Ectodermal cell (in vitro differentiated cells): ENCODE measurements around the gene SESN1.

Experiments
- H3K27ac ChIP-seq: 2 replicates; pipeline ENCODE4 v1.7.0; 2013; ENCODE audit warnings: mild to moderate bottlenecking, low read depth, low read length; ENCODE audit not compliant: insufficient read depth, poor library complexity, severe bottlenecking
- H3K27me3 ChIP-seq: 2 replicates; pipeline ENCODE4 v1.7.0; 2013; ENCODE audit warnings: mild to moderate bottlenecking, low read length; ENCODE audit not compliant: insufficient read depth, control insufficient read depth, poor library complexity, severe bottlenecking
- H3K36me3 ChIP-seq: one replicate; pipeline ENCODE4 v1.7.0; 2013; ENCODE audit warnings: low read length; ENCODE audit not compliant: control insufficient read depth, insufficient read depth
- H3K4me1 ChIP-seq: one replicate; pipeline ENCODE4 v1.7.0; 2013; ENCODE audit warnings: low read length; ENCODE audit not compliant: control insufficient read depth, insufficient read depth
- H3K4me3 ChIP-seq: 2 replicates; pipeline ENCODE4 v1.7.0; 2013; ENCODE audit warnings: low read depth, low read length, control low read depth; ENCODE audit not compliant: insufficient read depth
- H3K9me3 ChIP-seq: 2 replicates; pipeline ENCODE4 v1.7.0; 2013; ENCODE audit warnings: mild to moderate bottlenecking, low read length, moderate library complexity; ENCODE audit not compliant: control insufficient read depth
- WGBS, 2 experiments: methylation state at CpG; one replicate each; pipeline ENCODE4 v1.1.7; 2013; ENCODE audit warnings: missing lambda C conversion rate in 2 of 2; 5-methylcytosine and 5-hydroxymethylcytosine counted together

SESN1 gene

GRCh38 chr6:109051301-109052017 is 43.2 kb downstream of the SESN1 start:
- Histone ChIP-seq H3K27ac (no peak overlapping the region), H3K36me3 (no peaks in the 10 kb centered on the region), H3K4me1 (peaks cover 5% of the 10 kb centered on the region), H3K4me3 (no peak overlapping the region), H3K9me3 (no peaks in the 10 kb centered on the region), H3K27me3 (no peaks in the 10 kb centered on the region)
- WGBS, 2 experiments = 63 to 74% methylated on average over 1 of the region's 1 CpG

- WGBS, 2 experiments = 100% methylated on average over 1 of the region's 1 CpG
- Histone ChIP-seq H3K27ac (no peak overlapping the region), H3K36me3 (no peaks in the 10 kb centered on the region), H3K4me1 (peaks cover 5% of the 10 kb centered on the region), H3K4me3 (no peak overlapping the region), H3K27me3 (no peaks in the 10 kb centered on the region), H3K9me3 (no peaks in the 10 kb centered on the region)
Measured at GRCh38 chr6:109050447-109051102, 44.1 kb downstream of the SESN1 start.

- WGBS, 2 experiments = 92 to 95% methylated on average over 2 of the region's 2 CpGs
- no peaks in the 10 kb centered on the region for H3K27me3 ChIP-seq
Measured at GRCh38 chr6:109050012-109050411, 44.6 kb downstream of the SESN1 start.

GRCh38 chr6:109048670-109049415 is 45.8 kb downstream of the SESN1 start:
- WGBS, 2 experiments = 93 to 100% methylated on average over 3 of the region's 3 CpGs

More at GRCh38 chr6:109050012-109050411, 44.6 kb downstream of the SESN1 start:
- Histone ChIP-seq H3K4me3 (no peak overlapping the region), H3K4me1 (peaks cover 5% of the 10 kb centered on the region), H3K9me3 (no peaks in the 10 kb centered on the region), H3K36me3 (no peaks in the 10 kb centered on the region), H3K27ac (no peak overlapping the region)

GRCh38 chr6:109048176-109048575 is 46.5 kb downstream of the SESN1 start:
- no peak overlapping the region for H3K4me3 ChIP-seq
- WGBS, 2 experiments = 80 to 89% methylated on average over 1 of the region's 1 CpG
- no peaks in the 10 kb centered on the region for H3K9me3 ChIP-seq
- peaks cover 1% of the 10 kb centered on the region for H3K4me1 ChIP-seq
- no peaks in the 10 kb centered on the region for H3K27me3 ChIP-seq
- H3K36me3 ChIP-seq = no peaks in the 10 kb centered on the region
- H3K27ac ChIP-seq = no peak overlapping the region

More at GRCh38 chr6:109048670-109049415, 45.8 kb downstream of the SESN1 start:
- H3K4me1 ChIP-seq = peaks cover 5% of the 10 kb centered on the region
- no peak overlapping the region for H3K4me3 ChIP-seq
- H3K27me3 ChIP-seq = no peaks in the 10 kb centered on the region
- H3K9me3 ChIP-seq = no peaks in the 10 kb centered on the region
- no peak overlapping the region for H3K27ac ChIP-seq
- no peaks in the 10 kb centered on the region for H3K36me3 ChIP-seq

GRCh38 chr6:109045493-109045892 is 49.2 kb downstream of the SESN1 start:
- WGBS, 2 experiments = 92 to 95% methylated on average over 1 of the region's 1 CpG
- Histone ChIP-seq H3K36me3 (no peaks in the 10 kb centered on the region), H3K4me1 (no peaks in the 10 kb centered on the region), H3K27ac (no peak overlapping the region), H3K9me3 (no peaks in the 10 kb centered on the region), H3K4me3 (no peak overlapping the region), H3K27me3 (no peaks in the 10 kb centered on the region)

- Histone ChIP-seq H3K4me1 (no peaks in the 10 kb centered on the region), H3K27me3 (no peaks in the 10 kb centered on the region), H3K36me3 (no peaks in the 10 kb centered on the region), H3K4me3 (no peak overlapping the region), H3K27ac (no peak overlapping the region), H3K9me3 (no peaks in the 10 kb centered on the region)
- 79 to 96% methylated on average over 1 to 2 of the region's 2 CpGs for WGBS, 2 experiments
Measured at GRCh38 chr6:109039795-109040194, 54.9 kb downstream of the SESN1 start.

GRCh38 chr6:109038837-109039398 is 55.7 kb downstream of the SESN1 start:
- Histone ChIP-seq H3K27ac (no peak overlapping the region), H3K36me3 (no peaks in the 10 kb centered on the region), H3K4me3 (no peak overlapping the region), H3K4me1 (no peaks in the 10 kb centered on the region), H3K9me3 (no peaks in the 10 kb centered on the region), H3K27me3 (no peaks in the 10 kb centered on the region)

GRCh38 chr6:109036574-109037294 is 57.9 kb downstream of the SESN1 start:
- H3K9me3 ChIP-seq = no peaks in the 10 kb centered on the region
- no peak overlapping the region for H3K27ac ChIP-seq
- 91 to 94% methylated on average over 5 of the region's 5 CpGs for WGBS, 2 experiments

More at GRCh38 chr6:109036574-109037294, 57.9 kb downstream of the SESN1 start:
- no peaks in the 10 kb centered on the region for H3K27me3 ChIP-seq
- H3K4me3 ChIP-seq = no peak overlapping the region
- H3K4me1 ChIP-seq = no peaks in the 10 kb centered on the region
- H3K36me3 ChIP-seq = no peaks in the 10 kb centered on the region
